Measurements from ENCODE around the gene WFIKKN1. TPM values are rescaled to one million over a fixed set of nuclear protein-coding genes. Genes with fewer than 3 reads are reported as not detected.

Gene WFIKKN1
- total and polyA plus RNA-seq, 10 donors = 0.15 to 1.8 (median 0.94) TPM

DNA sequence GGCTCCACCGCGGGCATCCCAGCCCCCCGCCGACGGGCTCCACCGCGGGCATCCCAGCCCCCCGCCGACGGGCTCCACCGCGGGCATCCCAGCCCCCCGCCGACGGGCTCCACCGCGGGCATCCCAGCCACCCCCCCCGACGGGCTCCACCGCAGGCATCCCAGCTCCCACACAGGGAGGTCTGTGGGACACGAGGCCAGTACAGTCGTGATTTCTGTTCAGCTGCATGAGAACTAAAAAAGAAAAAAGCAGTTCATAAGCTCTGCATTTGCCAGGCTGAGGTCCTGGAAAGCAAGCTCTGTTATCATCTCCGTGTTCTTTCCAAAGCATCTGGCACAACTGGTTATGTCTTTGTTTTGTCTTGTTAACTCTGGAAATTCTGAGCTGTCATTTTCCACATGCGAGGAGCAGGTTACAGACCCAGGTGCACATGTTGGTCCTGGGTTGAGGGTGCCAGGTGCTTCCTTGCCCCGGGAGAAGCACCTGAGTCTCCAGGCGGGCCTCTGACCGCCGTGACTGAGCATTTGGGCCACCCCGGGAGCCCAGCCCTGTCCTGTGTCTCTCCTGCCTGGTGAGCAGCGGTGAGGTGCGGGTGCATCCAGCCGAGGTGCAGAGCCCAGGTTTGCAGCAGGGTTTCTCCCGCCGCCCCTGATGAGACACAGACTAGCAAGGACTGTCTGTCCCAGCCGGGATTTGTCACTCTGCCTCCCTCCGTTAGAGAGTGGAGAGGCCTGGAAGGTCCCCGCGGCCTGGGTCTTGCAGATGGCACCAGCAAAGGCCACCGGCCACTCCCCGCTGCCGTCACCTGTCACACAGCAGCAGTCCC is 9.9 kb upstream of the WFIKKN1 start:
- H3K27ac ChIP-seq = no peak overlapping the region

DNA sequence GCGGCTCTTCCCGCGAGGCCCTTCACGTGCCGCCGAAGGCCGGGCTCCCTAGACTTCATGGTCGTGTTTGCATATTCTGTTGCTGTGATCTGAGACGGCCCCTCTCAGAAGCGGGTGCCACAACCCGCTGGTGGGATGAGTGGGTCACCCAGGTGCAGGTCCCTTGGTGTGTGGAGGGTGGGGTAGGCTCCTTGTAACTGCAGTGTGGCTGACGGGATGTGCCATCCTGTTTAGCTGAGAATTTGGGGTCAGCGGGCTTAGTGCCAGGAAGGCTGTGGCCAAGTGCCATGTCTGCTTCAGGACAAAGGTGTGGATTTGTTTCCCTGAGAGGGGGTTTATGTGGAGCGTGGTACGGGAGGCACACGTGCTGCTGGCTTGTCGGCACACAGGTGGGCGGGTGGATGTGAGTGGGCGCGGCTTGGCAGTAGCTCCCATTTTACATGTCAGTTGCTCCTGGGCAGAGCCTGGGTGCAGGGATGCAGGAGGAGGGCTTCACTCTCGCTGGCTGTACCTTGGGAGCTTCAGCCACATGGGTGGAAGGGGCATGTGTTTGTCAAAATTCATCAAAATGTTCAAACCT is 9.2 kb upstream of the WFIKKN1 start:
- H3K9me3 ChIP-seq = no peaks in the 10 kb centered on the region
- no peak overlapping the region for H3K27ac ChIP-seq
- H3K36me3 ChIP-seq = peaks cover 0 to 61% (median 19%) of the 10 kb centered on the region in 6 donors
- no peaks in the 10 kb centered on the region for H3K27me3 ChIP-seq (replicated peaks in 1 of 7)
- WGBS, 5 donors = 81 to 92% (median 88%) methylated on average over 13 to 21 of the region's 21 CpGs
- DNase-seq = no peak
- TF ChIP-seq, protein P1, sequence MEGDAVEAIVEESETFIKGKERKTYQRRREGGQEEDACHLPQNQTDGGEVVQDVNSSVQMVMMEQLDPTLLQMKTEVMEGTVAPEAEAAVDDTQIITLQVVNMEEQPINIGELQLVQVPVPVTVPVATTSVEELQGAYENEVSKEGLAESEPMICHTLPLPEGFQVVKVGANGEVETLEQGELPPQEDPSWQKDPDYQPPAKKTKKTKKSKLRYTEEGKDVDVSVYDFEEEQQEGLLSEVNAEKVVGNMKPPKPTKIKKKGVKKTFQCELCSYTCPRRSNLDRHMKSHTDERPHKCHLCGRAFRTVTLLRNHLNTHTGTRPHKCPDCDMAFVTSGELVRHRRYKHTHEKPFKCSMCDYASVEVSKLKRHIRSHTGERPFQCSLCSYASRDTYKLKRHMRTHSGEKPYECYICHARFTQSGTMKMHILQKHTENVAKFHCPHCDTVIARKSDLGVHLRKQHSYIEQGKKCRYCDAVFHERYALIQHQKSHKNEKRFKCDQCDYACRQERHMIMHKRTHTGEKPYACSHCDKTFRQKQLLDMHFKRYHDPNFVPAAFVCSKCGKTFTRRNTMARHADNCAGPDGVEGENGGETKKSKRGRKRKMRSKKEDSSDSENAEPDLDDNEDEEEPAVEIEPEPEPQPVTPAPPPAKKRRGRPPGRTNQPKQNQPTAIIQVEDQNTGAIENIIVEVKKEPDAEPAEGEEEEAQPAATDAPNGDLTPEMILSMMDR (IDR thresholded peaks at IDR 0.05 in 8 of 11, conservative IDR thresholded peaks at IDR 0.05 in 3 of 11) = no peak
- TF ChIP-seq POLR2A (IDR thresholded peaks at IDR 0.05) = no peak
- no peak for TF ChIP-seq POLR2AphosphoS5 (IDR thresholded peaks at IDR 0.05)
- H3K4me1 ChIP-seq = no peaks in the 10 kb centered on the region
- intact Hi-C loops (cut with DNase I; ENCODE audit: low total_unique reads) = no loop called here
- H3K4me3 ChIP-seq = no peak overlapping the region

More for the DNA sequence above, 9.9 kb upstream of the WFIKKN1 start:
- H3K4me1 ChIP-seq = no peaks in the 10 kb centered on the region
- no peaks in the 10 kb centered on the region for H3K27me3 ChIP-seq (replicated peaks in 1 of 7)
- 89 to 94% (median 91%) methylated on average over 26 to 41 of the region's 41 CpGs for WGBS, 5 donors
- no peak for DNase-seq
- no peak overlapping the region for H3K4me3 ChIP-seq
- intact Hi-C loops (cut with DNase I; ENCODE audit: low total_unique reads) = no loop called here
- H3K9me3 ChIP-seq = no peaks in the 10 kb centered on the region
- peaks cover 0 to 56% (median 13%) of the 10 kb centered on the region in 6 donors for H3K36me3 ChIP-seq
- TF ChIP-seq, protein P1 (IDR thresholded peaks at IDR 0.05 in 8 of 11, conservative IDR thresholded peaks at IDR 0.05 in 3 of 11) = no peak
- TF ChIP-seq POLR2A (IDR thresholded peaks at IDR 0.05) = no peak
- no peak for TF ChIP-seq POLR2AphosphoS5 (IDR thresholded peaks at IDR 0.05)

DNA sequence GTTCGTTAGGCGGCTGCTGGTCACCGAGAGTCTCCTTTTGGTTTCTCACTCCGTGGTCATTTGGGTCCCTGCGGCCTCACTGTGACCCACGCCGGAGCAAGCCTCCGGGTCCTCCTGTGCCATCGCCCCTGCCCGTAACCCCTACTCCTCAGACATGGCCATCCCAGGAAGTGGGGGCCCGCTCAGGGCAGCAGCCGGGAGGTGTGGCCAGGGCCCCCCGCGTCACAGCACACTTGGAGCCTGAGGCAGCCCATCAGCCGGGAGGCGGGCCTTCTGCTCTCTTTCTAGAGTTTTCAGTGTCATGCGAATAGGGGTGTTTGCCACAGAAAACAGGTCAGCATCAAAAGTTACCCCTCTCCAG is 7.9 kb upstream of the WFIKKN1 start:
- Histone ChIP-seq H3K36me3 (peaks cover 0 to 61% (median 26%) of the 10 kb centered on the region in 6 donors), H3K4me3 (no peak overlapping the region), H3K4me1 (no peaks in the 10 kb centered on the region), H3K27me3 (replicated peaks in 1 of 7) (no peaks in the 10 kb centered on the region), H3K9me3 (no peaks in the 10 kb centered on the region), H3K27ac (peak overlapping the region in 5 of 8 donors; percentile 1 to 24 (median 21))
- peak; percentile 60 for DNase-seq
- TF ChIP-seq POLR2AphosphoS5 (IDR thresholded peaks at IDR 0.05) = peak in 1 of 3 donors; percentile 15
- TF ChIP-seq, protein P1 (IDR thresholded peaks at IDR 0.05 in 8 of 11, conservative IDR thresholded peaks at IDR 0.05 in 3 of 11) = no peak
- intact Hi-C loops (cut with DNase I; ENCODE audit: low total_unique reads) = no loop called here
- WGBS, 5 donors = 85 to 94% (median 91%) methylated on average over 17 of the region's 17 CpGs

DNA sequence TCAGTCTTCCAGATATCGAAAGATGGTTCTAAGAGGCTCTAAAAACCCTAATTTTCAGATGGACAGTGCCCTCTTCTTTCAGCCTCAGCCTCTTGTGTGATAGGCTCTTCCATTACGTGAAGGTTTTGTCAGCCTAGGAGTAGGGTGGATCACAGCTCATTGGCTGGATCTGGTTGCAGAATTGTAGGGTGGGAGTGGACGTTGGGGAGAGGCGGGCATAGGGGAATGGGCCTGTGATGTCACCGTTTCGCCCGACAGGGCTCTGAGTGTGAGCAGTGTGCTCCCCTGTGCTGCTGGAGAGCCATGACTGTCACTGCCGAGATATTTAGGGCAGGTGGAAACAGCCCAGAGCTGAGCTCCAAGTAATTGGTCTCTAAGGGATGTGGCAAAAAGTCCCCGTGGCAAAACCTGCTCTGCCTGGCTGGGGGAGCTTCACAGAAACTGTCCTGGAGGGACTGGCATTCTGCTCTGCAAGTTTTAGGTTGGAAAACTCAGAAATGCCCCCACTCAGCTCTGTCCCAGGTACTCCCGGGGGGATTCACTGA is 6.2 kb upstream of the WFIKKN1 start:
- 82 to 94% (median 89%) methylated on average over 9 to 10 of the region's 10 CpGs for WGBS, 5 donors
- Histone ChIP-seq H3K9me3 (no peaks in the 10 kb centered on the region), H3K4me3 (no peak overlapping the region), H3K36me3 (peaks cover 0 to 66% (median 35%) of the 10 kb centered on the region in 6 donors), H3K4me1 (peaks cover 0 to 16% (median 3%) of the 10 kb centered on the region in 6 donors), H3K27me3 (replicated peaks in 1 of 7) (no peaks in the 10 kb centered on the region), H3K27ac (no peak overlapping the region)
- no peak for DNase-seq
- intact Hi-C loops (cut with DNase I; ENCODE audit: low total_unique reads) = no loop called here
- TF ChIP-seq, protein P1 (IDR thresholded peaks at IDR 0.05 in 8 of 11, conservative IDR thresholded peaks at IDR 0.05 in 3 of 11) = no peak
- TF ChIP-seq POLR2AphosphoS5 (IDR thresholded peaks at IDR 0.05) (no peak), POLR2A (IDR thresholded peaks at IDR 0.05) (no peak)

Measured in spleen (tissue), 11 donors.